MM.1S (cell line): ENCODE measurements around the gene TMEM82.

Experiments used
- DNase-seq: peaks from one replicate; pipeline ENCODE4 v3.0.0-alpha.2; 2015
- H2AFZ ChIP-seq: fragments of 300-600 bp; sonication (generic); 2 replicates; pipeline ENCODE4 v1.6.0; 2016; ENCODE audit warnings: antibody characterized with exemption, low read length
- H3F3A ChIP-seq: fragments of 300-600 bp; sonication (generic); 2 replicates; pipeline ENCODE4 v1.6.1; 2016; ENCODE audit warnings: mild to moderate bottlenecking, antibody characterized with exemption, low read length, moderate library complexity, mixed read lengths; ENCODE audit not compliant: insufficient read depth
- H3K27ac ChIP-seq: fragments of 300-600 bp; sonication (generic); 2 replicates; pipeline ENCODE4 v1.5.1; 2016; ENCODE audit warnings: mild to moderate bottlenecking, low read length
- H3K27me3 ChIP-seq: fragments of 300-600 bp; sonication (generic); replicated peaks from 2 replicates; pipeline ENCODE4 v1.6.0; 2016; ENCODE audit warnings: low read length; ENCODE audit not compliant: insufficient read depth
- H3K36me3 ChIP-seq: fragments of 300-600 bp; sonication (generic); replicated peaks from 2 replicates; pipeline ENCODE4 v1.6.1; 2016; ENCODE audit warnings: mild to moderate bottlenecking, low read length, mixed read lengths; ENCODE audit not compliant: insufficient read depth
- H3K4me1 ChIP-seq: fragments of 300-600 bp; sonication (generic); 2 replicates; pipeline ENCODE4 v1.6.1; 2016; ENCODE audit warnings: low read length, mixed read lengths
- H3K4me2 ChIP-seq: fragments of 300-600 bp; sonication (generic); 2 replicates; pipeline ENCODE4 v1.6.0; 2016; ENCODE audit warnings: low read depth, low read length
- H3K4me3 ChIP-seq: fragments of 300-600 bp; sonication (generic); 2 replicates; pipeline ENCODE4 v1.5.1; 2016; ENCODE audit warnings: low read length, mixed read lengths
- H3K79me2 ChIP-seq: fragments of 300-600 bp; sonication (generic); 2 replicates; pipeline ENCODE4 v1.6.1; 2016; ENCODE audit warnings: mixed run types, low read length, mixed read lengths
- H3K9ac ChIP-seq: fragments of 300-600 bp; sonication (generic); 2 replicates; pipeline ENCODE4 v1.6.1; 2016; ENCODE audit warnings: low read length, mixed read lengths
- H3K9me2 ChIP-seq: fragments of 300-600 bp; sonication (generic); replicated peaks from 2 replicates; pipeline ENCODE4 v1.6.1; 2016; ENCODE audit warnings: mild to moderate bottlenecking, low read length, mixed read lengths; ENCODE audit not compliant: insufficient read depth
- H3K9me3 ChIP-seq: fragments of 300-600 bp; sonication (generic); replicated peaks from 2 replicates; pipeline ENCODE4 v1.6.1; 2016; ENCODE audit warnings: mild to moderate bottlenecking, low read length, mixed read lengths; ENCODE audit not compliant: insufficient read depth
- H4K20me1 ChIP-seq: fragments of 300-600 bp; sonication (generic); 2 replicates; pipeline ENCODE4 v1.6.1; 2016; ENCODE audit warnings: mild to moderate bottlenecking, low read length, moderate library complexity, mixed read lengths; ENCODE audit not compliant: insufficient read depth
- EZH2 ChIP-seq: fragments of 300-600 bp; sonication (generic); optimal IDR thresholded peaks from 2 replicates; pipeline ENCODE3; 2017; ENCODE audit warnings: low read depth, mild to moderate bottlenecking, antibody characterized with exemption, low read length, mixed read lengths
- EZH2phosphoT487 ChIP-seq: fragments of 300-600 bp; sonication (generic); IDR thresholded peaks from 2 replicates; pipeline ENCODE4 v1.6.1; 2018; ENCODE audit warnings: antibody characterized with exemption, low read length
- TF ChIP-seq, protein P1 (sequence below): fragments of 300-600 bp; sonication (generic); IDR thresholded peaks from 2 replicates; pipeline ENCODE4 v1.5.1; 2016; ENCODE audit warnings: antibody characterized with exemption, low read length, mixed read lengths

The TMEM82 gene

DNA sequence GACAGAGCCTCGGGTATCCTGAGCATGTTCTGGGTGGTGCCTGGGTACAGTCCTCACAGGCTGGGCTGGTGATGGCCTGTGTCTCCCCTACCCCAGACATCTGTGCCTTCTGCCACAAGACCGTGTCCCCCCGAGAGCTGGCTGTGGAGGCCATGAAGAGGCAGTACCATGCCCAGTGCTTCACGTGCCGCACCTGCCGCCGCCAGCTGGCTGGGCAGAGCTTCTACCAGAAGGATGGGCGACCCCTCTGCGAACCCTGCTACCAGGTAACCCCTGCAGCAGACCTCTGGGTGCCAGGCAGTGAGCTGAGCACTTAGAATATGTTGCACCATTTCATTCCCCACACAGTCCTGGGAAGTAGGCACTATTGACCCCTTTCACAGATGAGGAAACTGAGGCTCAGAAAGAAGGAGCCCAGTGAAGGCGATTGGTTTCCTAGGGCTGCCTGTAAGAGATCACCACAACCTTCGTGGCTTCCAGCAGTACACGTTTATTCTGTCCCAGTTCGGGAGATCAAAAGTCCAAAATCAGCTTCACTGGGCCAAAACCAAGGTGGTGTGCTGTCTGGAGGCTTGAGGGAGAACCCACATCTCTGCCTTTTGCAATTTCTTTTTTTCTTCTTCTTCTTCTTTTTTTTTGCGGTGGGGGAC lies 28.1 kb downstream of the TMEM82 start:
- Histone ChIP-seq H3K79me2 (no peaks in the 10 kb centered on the region), H3K36me3 (no peaks in the 10 kb centered on the region), H3K4me1 (no peaks in the 10 kb centered on the region), H3K9me2 (no peaks in the 10 kb centered on the region), H3K27ac (no peak overlapping the region), H4K20me1 (no peaks in the 10 kb centered on the region), H3K27me3 (no peaks in the 10 kb centered on the region), H3K4me3 (no peak overlapping the region), H2AFZ (no peak overlapping the region), H3K9ac (no peak overlapping the region), H3F3A (no peaks in the 10 kb centered on the region), H3K4me2 (no peak overlapping the region), H3K9me3 (no peaks in the 10 kb centered on the region)
- no peak for DNase-seq
- TF ChIP-seq EZH2 (no peak), EZH2phosphoT487 (no peak)
- TF ChIP-seq, protein P1, sequence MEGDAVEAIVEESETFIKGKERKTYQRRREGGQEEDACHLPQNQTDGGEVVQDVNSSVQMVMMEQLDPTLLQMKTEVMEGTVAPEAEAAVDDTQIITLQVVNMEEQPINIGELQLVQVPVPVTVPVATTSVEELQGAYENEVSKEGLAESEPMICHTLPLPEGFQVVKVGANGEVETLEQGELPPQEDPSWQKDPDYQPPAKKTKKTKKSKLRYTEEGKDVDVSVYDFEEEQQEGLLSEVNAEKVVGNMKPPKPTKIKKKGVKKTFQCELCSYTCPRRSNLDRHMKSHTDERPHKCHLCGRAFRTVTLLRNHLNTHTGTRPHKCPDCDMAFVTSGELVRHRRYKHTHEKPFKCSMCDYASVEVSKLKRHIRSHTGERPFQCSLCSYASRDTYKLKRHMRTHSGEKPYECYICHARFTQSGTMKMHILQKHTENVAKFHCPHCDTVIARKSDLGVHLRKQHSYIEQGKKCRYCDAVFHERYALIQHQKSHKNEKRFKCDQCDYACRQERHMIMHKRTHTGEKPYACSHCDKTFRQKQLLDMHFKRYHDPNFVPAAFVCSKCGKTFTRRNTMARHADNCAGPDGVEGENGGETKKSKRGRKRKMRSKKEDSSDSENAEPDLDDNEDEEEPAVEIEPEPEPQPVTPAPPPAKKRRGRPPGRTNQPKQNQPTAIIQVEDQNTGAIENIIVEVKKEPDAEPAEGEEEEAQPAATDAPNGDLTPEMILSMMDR, result no peak

DNA sequence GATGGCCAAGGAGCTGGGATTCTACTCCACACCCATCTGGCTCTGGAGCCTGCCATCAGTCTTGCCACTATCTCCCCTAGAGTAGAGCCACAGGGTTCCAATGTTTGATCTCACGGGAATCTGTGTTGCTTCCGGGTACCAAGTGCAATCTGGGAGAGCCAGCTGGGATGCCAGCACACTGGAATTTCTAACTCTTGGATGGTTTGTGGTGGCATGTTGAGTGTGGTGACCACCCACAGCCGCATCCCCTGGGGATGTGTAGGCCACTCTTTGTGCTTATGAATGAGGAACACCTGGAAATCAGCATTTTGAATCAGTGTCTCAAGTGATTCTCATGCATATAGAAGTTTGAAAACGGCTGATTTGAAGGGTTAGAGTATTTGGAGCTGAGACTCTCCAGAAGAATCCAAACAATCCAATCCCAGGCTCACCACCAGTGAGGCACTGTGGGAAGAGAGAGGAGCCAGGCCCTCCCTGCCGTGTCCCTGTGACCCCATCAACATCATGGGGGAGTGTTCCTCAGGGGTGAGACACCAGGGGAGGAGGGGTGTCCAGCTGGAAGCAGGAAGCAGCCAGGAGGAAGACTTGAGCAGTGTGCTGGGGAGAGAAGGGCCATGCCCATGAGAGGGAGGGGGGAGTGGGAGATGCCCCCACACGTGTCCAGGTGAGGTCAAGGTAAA lies 29.7 kb downstream of the TMEM82 start:
- Histone ChIP-seq H3K36me3 (no peaks in the 10 kb centered on the region), H3K4me1 (no peaks in the 10 kb centered on the region), H3K27ac (no peak overlapping the region), H3K79me2 (no peaks in the 10 kb centered on the region), H3K4me3 (no peak overlapping the region), H3K4me2 (no peak overlapping the region), H3K9me2 (no peaks in the 10 kb centered on the region), H4K20me1 (no peaks in the 10 kb centered on the region), H2AFZ (no peak overlapping the region), H3K9me3 (no peaks in the 10 kb centered on the region), H3F3A (no peaks in the 10 kb centered on the region), H3K27me3 (no peaks in the 10 kb centered on the region), H3K9ac (no peak overlapping the region)
- DNase-seq, result no peak
- TF ChIP-seq EZH2 (no peak), EZH2phosphoT487 (no peak)
- TF ChIP-seq, protein P1, result no peak

DNA sequence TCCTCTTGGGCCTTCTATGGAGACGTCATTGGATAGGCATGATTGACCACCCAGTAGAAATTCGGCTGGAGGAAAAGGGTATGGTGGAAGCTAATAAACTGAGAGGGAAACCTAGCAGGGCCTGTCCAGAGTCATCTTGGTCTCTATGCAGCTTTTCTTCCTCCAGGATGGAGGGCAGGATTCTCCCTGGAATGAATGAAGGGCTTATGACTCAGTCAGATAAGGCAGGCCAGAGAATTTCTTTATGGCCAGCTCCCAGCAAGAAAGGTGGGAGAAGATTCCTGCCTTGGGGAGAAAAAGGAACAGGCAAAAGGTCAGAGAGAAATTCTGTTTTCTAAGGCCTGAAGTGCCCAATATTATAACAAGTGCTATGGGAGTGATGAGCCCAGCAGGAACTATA lies 33.4 kb downstream of the TMEM82 start:
- Histone ChIP-seq H3K9me2 (no peaks in the 10 kb centered on the region), H3K4me2 (no peak overlapping the region), H4K20me1 (no peaks in the 10 kb centered on the region), H3K4me3 (no peak overlapping the region), H2AFZ (no peak overlapping the region), H3F3A (no peaks in the 10 kb centered on the region), H3K9ac (no peak overlapping the region), H3K27ac (no peak overlapping the region), H3K36me3 (no peaks in the 10 kb centered on the region), H3K27me3 (no peaks in the 10 kb centered on the region), H3K9me3 (no peaks in the 10 kb centered on the region), H3K4me1 (no peaks in the 10 kb centered on the region), H3K79me2 (no peaks in the 10 kb centered on the region)
- no peak for TF ChIP-seq EZH2
- TF ChIP-seq EZH2phosphoT487, result no peak
- TF ChIP-seq, protein P1, result no peak
- no peak for DNase-seq
